ENCODE data around the gene ANXA1.
A peak's percentile ranks its signal among the peaks of the same experiment; 100 is the strongest.

Gene ANXA1, protein sequence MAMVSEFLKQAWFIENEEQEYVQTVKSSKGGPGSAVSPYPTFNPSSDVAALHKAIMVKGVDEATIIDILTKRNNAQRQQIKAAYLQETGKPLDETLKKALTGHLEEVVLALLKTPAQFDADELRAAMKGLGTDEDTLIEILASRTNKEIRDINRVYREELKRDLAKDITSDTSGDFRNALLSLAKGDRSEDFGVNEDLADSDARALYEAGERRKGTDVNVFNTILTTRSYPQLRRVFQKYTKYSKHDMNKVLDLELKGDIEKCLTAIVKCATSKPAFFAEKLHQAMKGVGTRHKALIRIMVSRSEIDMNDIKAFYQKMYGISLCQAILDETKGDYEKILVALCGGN

DNA sequence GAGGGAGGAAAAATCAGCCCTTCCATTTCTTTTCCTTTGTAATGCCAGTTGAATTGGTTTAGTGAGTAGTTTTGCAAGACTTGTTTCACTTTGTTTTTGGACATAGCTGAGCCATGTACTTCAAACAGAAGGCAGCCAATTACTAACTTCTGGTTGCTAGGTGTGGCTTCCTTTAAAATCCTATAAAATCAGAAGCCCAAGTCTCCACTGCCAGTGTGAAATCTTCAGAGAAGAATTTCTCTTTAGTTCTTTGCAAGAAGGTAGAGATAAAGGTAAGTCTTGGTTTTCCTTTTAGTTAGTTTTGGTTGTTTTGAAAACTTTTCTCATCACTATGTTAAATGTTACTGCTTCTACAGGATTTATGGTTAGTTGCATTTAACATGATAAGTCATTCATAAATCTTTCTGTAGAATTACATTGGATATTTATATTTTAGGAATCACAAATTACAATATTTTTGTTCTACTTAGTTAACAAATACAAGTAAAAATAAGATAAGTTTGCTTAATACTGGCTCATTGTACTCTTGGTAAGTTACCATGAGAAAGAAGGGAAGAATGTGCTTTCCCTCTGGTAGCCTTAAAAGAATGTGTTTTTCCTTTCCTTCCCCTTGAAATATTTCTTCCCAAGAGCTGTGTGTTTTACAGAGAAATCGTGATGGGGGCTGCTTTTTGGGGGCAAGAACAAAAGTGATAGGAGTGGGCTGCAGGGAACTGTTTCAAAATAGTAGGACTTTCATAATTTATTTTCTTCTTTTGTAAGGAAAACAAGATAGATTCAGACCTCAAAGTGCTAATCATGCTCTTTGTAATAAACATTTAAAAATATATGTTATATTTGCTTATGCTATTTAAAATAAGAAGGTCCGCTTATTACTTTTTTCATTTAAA is at the start of gene ANXA1:
Gene ANXA1 (plus strand): TSS at position 213 of the 890 bp plus-strand sequence. CDS start 6,671 bp downstream, outside the sequence.
- peak in 3 of 6 experiments; percentile 59 to 71 (median 60) for DNase-seq

DNA sequence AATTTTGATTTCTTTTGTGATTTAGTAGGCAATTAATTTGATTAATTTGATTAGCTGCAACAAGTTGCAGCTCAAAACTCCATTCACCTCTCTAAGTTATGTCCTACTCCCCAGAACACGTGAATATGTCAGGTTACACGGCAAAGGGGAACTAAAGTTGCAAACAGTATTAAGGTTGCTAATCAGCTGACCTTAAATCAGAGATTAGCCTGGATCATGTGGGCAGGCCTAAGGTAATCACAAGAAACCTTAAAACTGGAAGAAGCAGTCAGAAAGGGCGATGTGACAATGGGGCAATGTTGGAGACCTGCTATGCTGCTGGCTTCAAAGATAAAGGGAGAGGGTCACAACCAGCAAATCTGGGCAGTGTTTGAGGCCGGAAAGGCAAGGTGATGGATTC is 47.3 kb upstream of the ANXA1 start:
- DNase-seq: no peak

DNA sequence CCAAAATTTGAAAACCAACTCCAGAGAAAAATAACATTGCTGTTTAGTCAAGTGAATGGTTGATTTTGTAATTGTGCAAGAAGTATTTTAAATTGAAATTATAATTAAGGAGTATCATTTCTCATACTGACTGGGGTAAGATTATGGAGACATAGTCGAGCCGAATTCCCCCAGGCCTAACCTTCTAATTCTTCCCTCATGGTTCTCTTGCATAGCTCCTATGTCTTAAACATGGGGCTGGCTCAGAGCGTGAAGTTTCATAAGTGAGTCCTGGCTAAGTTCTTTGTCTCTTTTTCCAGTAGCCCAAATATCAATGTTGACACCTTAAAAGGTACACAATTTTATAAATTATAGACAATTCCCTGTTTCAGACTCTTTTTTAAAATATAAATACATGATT is 46.7 kb upstream of the ANXA1 start:
- DNase-seq: no peak

DNA sequence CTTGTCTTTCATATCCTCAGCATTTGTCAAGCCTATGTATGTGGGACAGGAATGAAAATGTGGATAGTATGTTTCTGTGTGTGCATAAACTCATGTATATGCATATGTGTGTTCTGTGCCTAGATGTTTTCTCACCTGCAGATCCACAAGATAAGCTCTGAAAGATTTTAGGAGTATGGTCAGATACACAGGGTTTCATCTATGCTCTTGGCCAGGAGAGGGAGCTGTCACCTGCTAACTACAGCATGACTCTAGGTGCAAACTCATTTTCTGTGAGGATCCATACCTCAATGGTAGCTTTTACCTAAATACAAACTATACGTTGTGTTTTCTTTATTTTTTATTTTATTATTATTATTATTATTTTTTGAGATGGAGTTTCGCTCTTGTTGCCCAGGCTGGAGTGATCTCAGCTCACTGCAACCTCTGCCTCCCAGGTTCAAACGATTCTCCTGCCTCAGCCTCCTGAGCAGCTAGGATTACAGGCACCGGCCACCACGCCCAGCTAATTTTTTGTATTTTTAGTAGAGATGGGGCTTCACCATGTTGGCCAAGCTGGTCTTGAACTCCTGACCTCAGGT is 44.1 kb upstream of the ANXA1 start:
- DNase-seq: peak; percentile 12 to 65 (median 48)

DNA sequence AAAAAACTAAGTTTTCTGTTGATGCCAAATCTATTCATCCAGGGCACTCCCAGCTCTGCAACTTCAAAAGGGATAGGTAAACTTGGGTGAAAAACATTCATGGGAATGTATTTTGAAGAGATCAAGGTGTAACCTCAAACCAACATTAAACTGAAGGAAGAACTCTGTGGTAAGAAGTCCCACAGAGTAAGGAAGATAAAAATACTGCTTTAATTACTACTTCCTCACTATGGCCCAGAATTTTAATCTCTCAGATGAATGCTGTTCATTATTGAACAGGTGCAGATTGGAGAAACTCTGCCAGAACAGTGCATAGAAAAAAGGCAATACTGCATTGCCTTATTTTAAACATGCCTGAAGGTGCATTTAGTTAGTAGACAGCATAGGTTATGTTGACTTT is 37.6 kb upstream of the ANXA1 start:
- DNase-seq: peak in 2 of 6 experiments; percentile 2 to 15

DNA sequence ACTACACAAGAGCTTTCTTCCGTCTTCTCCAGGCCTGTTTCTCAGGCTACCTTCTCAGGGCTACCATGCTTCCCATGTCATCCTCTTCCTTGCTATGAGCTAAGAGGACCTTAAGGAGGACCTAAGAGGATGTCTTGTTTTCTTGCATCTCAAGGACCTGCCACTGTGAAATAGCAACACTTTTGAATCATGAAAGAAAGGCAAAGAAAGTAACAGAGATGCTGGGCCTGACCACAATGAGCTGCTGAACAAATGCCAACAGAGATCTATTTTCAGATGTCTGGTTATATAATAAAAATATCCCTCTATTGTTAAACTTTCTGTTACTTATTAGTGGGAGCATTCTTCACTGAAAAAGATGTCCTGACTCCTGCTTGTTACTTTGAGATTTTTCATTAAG is 36.7 kb upstream of the ANXA1 start:
- DNase-seq: peak in 1 of 6 experiments; percentile 5

DNA sequence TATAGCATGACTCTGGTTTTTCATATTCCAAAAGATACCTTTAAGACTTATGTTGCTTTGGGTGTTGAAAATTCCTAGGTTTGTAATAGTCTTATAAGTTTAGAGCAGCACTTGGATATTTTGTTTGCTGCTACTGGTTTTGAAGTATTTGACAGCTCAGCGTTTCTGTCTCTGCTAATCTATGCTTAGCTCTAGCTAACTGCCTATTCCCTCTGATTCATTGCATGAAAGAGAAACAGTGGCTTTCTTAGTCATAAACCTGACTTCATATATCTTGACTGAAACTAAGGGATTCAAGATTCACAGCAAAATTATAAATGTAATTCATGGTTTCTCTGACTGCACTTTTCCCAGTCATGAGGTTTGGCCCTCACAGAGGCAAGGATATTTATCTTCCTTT is 35.6 kb upstream of the ANXA1 start:
- no peak for DNase-seq

DNA sequence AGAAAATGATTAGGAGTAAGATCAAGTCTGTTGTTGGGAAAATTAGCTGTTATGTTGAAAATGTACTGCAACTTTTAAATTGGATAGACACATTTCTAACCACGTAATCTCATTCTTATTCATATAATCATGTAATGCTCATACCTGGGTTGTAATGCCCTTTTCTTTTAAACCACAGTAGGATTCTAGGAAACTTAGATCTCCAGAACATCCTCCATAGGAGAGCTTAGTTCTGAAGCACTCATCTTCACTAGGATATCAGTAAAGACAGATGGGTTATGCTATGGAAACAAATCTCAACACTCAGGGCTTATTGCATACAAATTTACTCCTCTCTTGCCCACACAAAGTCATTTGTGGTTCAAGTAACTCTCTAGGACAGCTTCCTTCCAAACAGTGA is 34.8 kb upstream of the ANXA1 start:
- no peak for DNase-seq

DNA sequence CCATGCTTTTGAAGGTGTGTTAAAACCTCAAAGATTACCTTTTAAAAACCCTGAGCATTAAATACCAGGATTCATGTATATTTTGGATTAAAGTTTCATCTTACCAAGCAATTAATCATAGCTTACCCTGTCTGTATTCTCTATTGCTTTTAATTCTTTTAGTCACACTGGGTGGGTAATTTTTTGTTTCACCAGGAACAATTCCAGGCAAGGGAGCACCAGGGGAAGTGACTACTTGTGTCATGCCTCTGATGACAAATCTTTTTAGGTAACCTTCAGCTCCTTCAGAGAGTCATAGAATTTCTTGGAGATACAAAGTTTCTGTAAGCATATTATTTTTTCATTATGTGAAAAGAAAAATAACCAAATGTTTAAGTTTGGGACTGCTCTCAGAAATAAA is 33.4 kb upstream of the ANXA1 start:
- no peak for DNase-seq

DNA sequence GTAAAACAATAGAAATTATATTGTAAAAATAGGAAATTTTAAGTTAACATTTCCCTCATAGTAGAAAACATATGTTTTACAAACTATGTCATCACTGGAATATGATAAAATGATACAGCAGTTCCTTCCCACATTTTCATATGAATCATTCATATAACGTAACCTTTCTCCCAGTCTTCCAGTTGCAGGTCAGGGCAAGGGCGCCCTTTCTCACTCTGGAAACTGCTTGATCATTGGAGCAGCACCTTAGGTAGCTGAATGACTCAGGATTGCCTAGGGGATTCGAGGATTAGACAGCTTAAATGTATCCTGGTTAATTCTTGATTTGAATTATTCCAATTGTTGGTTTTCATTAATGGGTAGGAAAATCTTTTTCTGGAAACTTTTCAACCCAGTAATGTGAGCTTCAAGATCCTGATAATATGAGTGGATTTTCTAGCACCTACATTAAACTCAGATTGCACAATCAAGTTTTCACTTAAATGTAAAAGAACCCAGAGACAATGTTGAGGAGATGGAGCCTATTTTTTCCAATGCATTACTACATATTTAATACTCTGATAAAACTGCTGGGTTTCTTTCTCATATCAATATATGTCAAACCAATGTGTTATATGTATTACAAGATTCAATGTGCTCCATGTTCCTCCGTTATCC is 32.6 kb upstream of the ANXA1 start:
- DNase-seq: no peak

DNA sequence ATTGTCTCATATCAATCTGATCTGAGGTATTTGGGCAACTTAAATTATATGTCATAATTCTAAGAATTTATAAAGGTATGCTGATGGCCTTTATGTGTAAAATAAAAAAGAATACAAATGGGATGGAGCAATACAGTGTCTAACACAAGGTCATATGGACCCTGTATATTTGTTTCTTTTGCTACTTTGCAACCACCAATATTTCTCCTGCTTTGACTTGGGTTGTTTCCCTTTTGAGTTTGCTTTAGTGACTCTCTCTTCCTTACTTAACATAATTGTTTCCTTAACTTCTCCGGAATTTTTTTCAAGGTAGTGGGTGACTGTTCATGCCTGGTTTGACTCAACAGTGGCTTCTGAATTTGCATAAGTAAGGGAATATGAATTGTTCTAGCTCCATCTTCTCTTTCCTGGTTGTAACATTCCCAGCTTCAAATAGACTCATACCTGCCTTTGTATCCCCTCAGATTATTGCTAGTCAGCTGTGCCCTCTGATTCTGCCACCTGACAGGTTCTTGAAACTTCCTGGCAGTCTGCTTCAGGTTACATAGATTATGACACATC is 30.2 kb upstream of the ANXA1 start:
- DNase-seq: no peak

DNA sequence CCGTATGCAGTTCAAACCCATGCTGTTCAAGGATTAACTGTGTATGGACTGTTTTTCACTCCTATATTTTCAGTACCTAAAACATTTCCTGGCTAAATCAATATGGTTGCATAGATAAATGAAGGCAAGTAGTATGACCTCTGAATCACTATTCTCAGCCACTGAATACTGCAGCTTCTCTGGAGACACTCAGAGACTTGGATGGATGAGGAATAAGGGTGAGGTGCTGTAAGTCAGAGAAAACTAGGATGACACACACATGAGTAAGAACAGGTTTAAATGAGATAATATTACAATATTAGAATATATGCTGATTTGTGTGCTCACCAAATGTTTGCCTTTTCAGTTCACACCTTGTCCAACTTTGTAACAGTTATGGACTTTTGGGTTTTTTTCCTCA is 26.0 kb upstream of the ANXA1 start:
- no peak for DNase-seq

DNA sequence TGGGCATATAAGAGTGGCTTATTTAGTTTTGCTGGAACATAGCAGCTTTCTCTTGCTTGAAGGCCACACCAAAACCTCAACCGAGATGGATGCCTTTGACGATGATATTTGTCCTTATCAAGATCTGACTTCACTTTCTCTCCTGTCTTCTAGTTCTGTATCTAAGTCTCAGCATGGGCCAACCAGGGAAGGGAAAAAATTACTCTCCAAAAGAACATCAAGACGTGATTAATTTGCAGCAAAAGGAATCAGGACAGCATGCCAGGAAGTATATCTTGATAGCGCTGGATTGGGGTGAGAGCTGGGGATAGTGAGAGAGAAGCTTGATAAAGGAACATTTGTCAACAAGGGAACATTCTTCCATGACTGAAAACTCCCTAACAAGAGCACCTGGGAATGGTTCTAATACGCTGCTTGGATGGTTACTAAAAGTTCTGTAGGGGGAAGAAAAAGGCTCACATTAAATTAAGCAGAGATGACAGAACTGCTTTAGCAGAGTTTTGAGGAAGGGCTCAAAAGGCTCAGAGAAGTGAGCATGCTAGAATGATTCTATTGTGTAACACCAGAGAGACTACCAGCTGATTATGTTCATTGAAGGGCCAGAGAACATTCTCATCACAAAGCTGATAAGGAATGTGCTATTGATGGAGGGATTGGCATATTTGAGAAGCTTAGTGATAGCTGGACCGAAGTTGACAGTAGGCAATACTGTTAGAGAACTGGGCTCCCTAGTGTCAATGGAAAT is 21.6 kb upstream of the ANXA1 start:
- no peak for DNase-seq

DNA sequence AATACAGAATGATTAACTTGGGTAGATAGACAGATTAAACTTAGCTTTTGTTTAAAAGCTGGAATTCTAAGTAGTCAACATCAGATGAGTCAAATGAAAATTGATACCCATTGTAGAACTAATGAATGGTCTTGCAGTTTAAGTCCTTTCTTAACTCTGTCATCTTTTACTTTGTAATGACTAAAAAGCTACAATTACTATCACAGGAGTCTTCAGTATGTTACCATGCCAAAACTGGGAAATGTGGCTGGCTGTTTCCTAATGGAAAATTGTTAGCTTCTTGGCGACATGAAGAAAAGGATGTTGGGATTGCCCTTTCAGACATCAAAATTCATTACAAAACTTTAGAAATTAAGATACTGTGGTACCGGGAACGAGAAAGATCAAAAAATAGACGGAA is 20.2 kb upstream of the ANXA1 start:
- no peak for DNase-seq

DNA sequence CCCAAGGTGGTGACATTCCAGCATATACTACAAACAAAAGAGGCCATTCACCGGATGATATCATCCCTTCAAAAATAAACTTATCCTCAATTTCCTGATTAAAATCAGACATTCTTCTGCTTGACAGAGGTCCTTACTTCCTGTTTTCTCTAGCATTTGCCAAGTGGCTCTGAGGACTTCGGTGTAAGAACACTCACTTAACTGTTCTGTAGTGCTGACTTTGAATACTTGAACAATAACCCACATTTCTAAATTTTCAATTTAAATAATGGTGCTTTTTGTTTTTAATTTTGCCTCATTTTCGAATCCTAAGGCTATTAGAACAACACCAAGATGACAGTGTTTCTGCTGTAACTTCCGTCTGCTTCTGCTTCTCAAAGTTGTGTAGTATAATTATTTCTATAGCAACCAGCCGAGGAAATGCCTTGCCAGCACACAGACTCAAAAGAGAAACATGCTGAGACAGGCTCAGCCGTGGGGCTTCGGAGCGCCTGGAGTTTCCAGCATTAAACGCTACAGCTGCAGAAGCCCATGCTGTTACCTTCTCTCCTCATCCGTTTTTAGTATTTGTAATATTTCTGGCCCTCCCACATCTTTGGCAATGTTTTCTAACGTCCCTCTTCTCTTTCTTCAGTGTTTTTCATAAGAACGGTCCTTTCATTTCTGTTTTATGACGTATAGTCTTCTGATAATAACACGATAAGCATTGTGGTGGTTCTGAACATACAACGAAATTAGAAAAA is 19.5 kb upstream of the ANXA1 start:
- DNase-seq: peak; percentile 50 to 87 (median 76)

DNA sequence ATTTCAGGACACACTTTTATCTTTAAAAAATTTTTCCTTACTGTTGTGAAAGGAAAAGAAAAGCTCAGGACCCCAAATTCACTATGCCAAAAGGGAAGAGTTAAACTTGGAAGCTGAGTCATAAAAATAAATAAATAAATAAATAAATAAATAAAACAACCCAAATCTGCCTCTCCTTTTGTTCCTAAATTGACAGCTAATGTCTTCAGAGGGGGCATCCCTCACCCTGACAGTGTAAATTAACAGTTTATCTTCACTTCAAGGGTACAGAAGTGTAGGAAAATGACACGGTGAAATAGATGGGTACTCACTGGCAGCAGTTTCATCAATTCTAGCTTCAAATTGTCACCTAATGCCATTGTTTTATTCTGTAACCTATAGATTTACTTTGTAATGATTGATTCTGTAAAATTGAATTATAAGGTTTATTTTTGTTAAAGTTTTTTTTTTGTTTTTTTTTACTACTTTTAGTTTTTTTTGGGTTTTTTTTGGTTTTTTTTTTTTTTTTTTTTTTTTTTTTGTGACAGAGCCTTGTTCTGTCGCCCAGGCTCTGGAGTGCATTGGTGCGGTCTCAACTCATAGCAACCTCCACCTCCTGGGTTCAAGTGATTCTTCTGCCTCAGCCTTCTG is 18.5 kb upstream of the ANXA1 start:
- DNase-seq: peak in 2 of 6 experiments; percentile 23 to 37

DNA sequence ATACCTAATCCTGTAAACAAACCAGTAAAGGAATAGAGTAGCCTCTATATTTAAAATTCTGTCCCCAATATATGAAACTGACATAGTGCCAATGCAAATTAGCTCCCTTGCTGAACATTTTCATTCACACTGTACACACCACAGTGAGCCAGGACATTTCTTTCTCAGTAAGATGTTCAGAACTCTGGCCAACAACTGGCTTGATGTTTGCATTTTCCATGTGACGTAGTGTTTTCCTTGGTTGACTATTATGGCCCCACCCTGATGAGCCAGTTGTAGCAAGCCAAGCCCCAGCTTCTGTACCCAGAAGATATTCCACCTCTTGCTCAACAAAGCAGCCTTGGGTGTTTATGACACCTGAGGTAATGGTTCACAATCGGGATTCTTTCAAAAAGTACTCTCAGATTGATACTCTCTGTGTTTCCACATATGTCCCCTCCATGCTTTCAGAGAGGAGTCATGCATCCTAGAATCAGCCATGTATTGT is 17.7 kb upstream of the ANXA1 start:
- DNase-seq: no peak

DNA sequence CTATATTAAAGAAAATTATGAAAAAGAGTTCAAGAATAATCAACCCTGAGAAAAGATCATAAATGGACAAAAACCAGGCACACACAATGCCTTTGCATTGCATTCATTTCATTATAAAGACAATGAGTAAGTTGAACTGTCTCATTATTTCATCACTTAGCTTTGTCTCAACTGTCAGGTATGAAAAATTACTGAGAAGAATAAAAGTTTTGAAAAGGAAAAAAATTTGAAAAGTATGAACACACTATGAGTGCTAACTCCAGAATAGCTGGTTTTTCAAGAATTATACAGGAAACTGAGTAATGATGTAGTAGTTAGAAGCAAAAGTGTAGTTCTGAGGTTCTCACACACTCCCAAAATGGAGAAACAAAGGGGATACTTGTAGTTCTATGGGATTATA is 16.3 kb upstream of the ANXA1 start:
- no peak for DNase-seq

DNA sequence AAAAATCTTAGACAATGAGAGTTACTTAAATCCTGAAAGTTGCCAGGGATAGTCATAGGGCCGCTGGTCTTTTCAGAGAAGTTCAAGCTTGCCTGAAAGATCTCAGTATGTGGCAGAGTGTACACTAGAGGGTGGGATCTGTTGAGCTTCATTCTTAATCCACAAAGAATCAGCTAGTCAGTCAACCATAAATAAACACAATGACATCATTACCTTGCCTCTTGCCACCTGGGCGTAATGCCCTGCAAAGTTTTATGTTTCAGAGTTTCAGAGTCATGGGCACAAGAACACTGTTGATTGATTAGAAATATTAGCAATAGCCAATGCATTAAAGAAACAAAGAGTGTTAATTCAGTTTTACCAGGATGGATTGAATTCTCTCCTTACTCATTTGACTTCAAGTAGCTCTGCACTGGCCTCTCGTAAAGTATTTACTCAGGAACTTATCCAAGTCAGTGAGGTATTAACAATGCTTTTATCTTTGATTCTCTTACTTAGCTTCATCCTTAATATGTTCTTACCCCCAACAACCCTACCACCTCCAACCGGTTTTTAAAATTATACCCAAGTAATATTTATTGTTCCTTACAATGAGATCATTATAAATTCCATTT is 14.3 kb upstream of the ANXA1 start:
- DNase-seq: no peak

DNA sequence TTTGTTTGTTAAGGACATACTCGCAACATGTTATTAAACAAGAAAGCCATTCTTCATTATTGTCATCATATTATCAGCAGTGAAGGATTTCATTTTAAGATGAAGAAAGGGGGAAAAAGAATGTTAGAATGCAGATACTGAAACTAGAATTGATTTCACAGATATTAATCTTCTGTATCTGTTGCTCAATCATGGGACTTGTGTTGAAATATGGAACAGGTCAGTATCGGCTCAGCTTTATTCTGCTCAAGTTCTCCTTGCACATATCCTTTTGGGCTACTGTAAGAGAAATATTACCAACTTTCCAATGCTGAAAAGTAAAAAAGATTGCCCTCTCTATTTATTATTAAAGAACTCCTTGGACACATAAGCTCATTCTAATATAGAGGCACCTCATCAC is 13.8 kb upstream of the ANXA1 start:
- no peak for DNase-seq

Data from stimulated activated naive CD4-positive, alpha-beta T cell (primary cell).